Calu3 (cell line): ENCODE data around the gene DCLK1. TPM values are rescaled to one million over a fixed set of nuclear protein-coding genes. Genes with fewer than 3 reads are reported as not detected.

Experiments used
- BruUV-seq: library from RNA; stranded (reverse); fragments of 400-500 nt; replicated peaks from 2 replicates; lab custom pipeline; 2021; lab: Mats Ljungman, UMichigan
- CTCF ChIA-PET: fragments of 300-600 bp; sonication (Branson Sonifier 250); formaldehyde crosslinking; loops from one replicate; lab custom pipeline; 2022; ENCODE audit warnings: antibody characterized with exemption; lab: Charles Lee
- DNase-seq: peaks from one replicate; pipeline ENCODE4 v3.0.0; 2022
- H3K27ac Mint-ChIP-seq: one replicate; pipeline ENCODE4 v1.8.0; 2022; ENCODE audit warnings: mixed read lengths; ENCODE audit not compliant: unreplicated experiment
- H3K27me3 Mint-ChIP-seq: one replicate; pipeline ENCODE4 v1.8.0; 2022; ENCODE audit warnings: mixed read lengths; ENCODE audit not compliant: unreplicated experiment
- H3K36me3 Mint-ChIP-seq: one replicate; pipeline ENCODE4 v1.8.0; 2022; ENCODE audit warnings: mild to moderate bottlenecking, moderate library complexity, mixed read lengths; ENCODE audit not compliant: insufficient read depth, unreplicated experiment
- H3K4me1 Mint-ChIP-seq: one replicate; pipeline ENCODE4 v1.8.0; 2022; ENCODE audit warnings: mild to moderate bottlenecking, low read depth, mixed read lengths; ENCODE audit not compliant: unreplicated experiment
- H3K4me3 Mint-ChIP-seq: one replicate; pipeline ENCODE4 v1.8.0; 2022; ENCODE audit warnings: mild to moderate bottlenecking, low read depth, moderate library complexity, mixed read lengths; ENCODE audit not compliant: unreplicated experiment
- H3K9me3 Mint-ChIP-seq: one replicate; pipeline ENCODE4 v1.8.0; 2022; ENCODE audit warnings: low read depth, mixed read lengths; ENCODE audit not compliant: unreplicated experiment
- CTCF ChIP-seq: fragments of 200-600 bp; IDR thresholded peaks from one replicate; pipeline ENCODE4 v1.8.0; 2022; ENCODE audit warnings: antibody characterized with exemption; ENCODE audit not compliant: unreplicated experiment
- intact Hi-C: fragments of 100-400 bp; cut with micrococcal nuclease; formaldehyde crosslinking; loops from one replicate; pipeline ENCODE4 v1.10.0; 2022; ENCODE audit not compliant: unreplicated experiment
- total RNA-seq: library from RNA; stranded (reverse); gene quantifications from 2 replicates; pipeline ENCODE4 v1.2.3, GENCODE V29; 2022

DCLK1 gene
- total RNA-seq, 1 experiment from 2014 or later = not detected

- no peak for TF ChIP-seq CTCF
- CTCF ChIA-PET = interaction anchor here (0.6 kb wide), 1 partner anchor 24 kb away, joined by 4 read pairs; no protein-coding TSS in a partner anchor
- Mint-ChIP-seq H3K36me3 (no peaks in the 10 kb centered on the region), H3K9me3 (peaks cover 3% of the 10 kb centered on the region), H3K27ac (no peak overlapping the region), H3K4me1 (no peaks in the 10 kb centered on the region), H3K27me3 (peaks cover 48% of the 10 kb centered on the region), H3K4me3 (no peak overlapping the region)
- intact Hi-C loops = no loop called here
- BruUV-seq = no TSS peak
- no peak for DNase-seq
These were observed 45.1 kb downstream of the DCLK1 start for GRCh38 chr13:36086117-36086516.

- Mint-ChIP-seq H3K27ac (no peak overlapping the region), H3K4me3 (no peak overlapping the region), H3K4me1 (no peaks in the 10 kb centered on the region), H3K27me3 (peaks cover 46% of the 10 kb centered on the region), H3K36me3 (no peaks in the 10 kb centered on the region), H3K9me3 (no peaks in the 10 kb centered on the region)
- BruUV-seq = no TSS peak
- intact Hi-C loops = no loop called here
- no peak for TF ChIP-seq CTCF
- CTCF ChIA-PET = no interaction called here
- DNase-seq = no peak
These were observed 47.1 kb downstream of the DCLK1 start for GRCh38 chr13:36084131-36084530.

GRCh38 chr13:36082806-36083205 lies 48.4 kb downstream of the DCLK1 start:
- Mint-ChIP-seq H3K36me3 (no peaks in the 10 kb centered on the region), H3K4me3 (no peak overlapping the region), H3K4me1 (no peaks in the 10 kb centered on the region), H3K9me3 (no peaks in the 10 kb centered on the region), H3K27me3 (peaks cover 53% of the 10 kb centered on the region), H3K27ac (no peak overlapping the region)
- TF ChIP-seq CTCF = no peak
- CTCF ChIA-PET = no interaction called here
- no TSS peak for BruUV-seq
- intact Hi-C loops = no loop called here
- DNase-seq = no peak

GRCh38 chr13:36082396-36082795 lies 48.8 kb downstream of the DCLK1 start:
- Mint-ChIP-seq H3K27ac (no peak overlapping the region), H3K4me1 (no peaks in the 10 kb centered on the region), H3K4me3 (no peak overlapping the region), H3K36me3 (no peaks in the 10 kb centered on the region), H3K9me3 (no peaks in the 10 kb centered on the region), H3K27me3 (peaks cover 53% of the 10 kb centered on the region)
- no peak for TF ChIP-seq CTCF
- CTCF ChIA-PET = no interaction called here
- no TSS peak for BruUV-seq
- DNase-seq = no peak
- intact Hi-C loops = no loop called here
